ENCODE measurements around the gene REXO1.

DNA sequence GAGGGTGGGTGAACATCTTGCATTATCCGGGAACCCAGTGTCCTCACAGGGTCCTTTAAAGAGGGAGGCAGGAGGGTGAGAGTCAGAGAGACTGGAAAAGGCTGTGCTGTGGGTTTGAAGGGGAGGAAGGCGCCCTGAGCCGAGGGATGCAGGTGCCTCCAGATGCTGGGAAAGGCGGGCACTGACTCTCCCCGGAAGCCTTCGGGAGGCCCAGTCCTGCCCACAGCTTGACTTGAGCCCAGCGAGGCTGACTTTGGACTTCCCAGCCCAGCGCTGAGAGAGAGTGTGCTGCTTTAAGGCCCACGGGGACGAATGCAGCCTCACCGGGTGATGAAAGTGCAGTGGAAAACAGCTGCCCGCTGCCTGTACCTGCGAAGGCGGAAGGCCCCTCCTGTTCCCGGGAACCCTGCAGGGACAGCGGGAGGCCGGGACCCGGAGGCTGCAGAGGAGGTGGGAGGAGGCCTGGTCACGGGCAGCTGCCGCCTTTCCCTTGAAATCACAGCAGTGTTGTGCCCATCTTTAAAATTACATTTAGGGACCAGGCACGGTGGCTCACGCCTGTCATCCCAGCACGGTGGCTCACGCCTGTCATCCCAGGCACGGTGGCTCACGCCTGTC is 16.1 kb downstream of the REXO1 start:
- TF ChIP-seq CTCF (IDR thresholded peaks at IDR 0.05) (no peak), POLR2A (IDR thresholded peaks at IDR 0.05) (no peak)
